ENCODE measurements around the gene CYP24A1.

CYP24A1 gene

GRCh38 chr20:54168961-54169862 lies 4.6 kb downstream of the CYP24A1 start:
- Histone ChIP-seq H3K36me3 (ENCODE audit: insufficient read depth, low read length) (no peaks in the 10 kb centered on the region), H3K9me3 (ENCODE audit: insufficient read depth, low read length, severe bottlenecking) (no peaks in the 10 kb centered on the region), H3K4me2 (ENCODE audit: insufficient read depth, low read length) (no peak overlapping the region), H3K27me3 (ENCODE audit: insufficient read depth, low read length, poor library complexity) (peaks cover 58% of the 10 kb centered on the region), H3K4me1 (ENCODE audit: insufficient read depth, low read length) (no peaks in the 10 kb centered on the region), H2AFZ (ENCODE audit: low read depth, low read length) (no peak overlapping the region), H3K9ac (ENCODE audit: low read depth, low read length) (no peak overlapping the region), H3K79me2 (ENCODE audit: insufficient read depth, low read length) (no peaks in the 10 kb centered on the region), H4K20me1 (ENCODE audit: insufficient read depth, low read length) (no peaks in the 10 kb centered on the region), H3K4me3 (ENCODE audit: low read depth in 1 of 2, low read length in 2 of 2) (no peak overlapping the region), H3K27ac (ENCODE audit: low read length) (no peak overlapping the region)
- no peak for ATAC-seq (ENCODE audit: insufficient read depth, low read depth)
- TF ChIP-seq, protein P1, sequence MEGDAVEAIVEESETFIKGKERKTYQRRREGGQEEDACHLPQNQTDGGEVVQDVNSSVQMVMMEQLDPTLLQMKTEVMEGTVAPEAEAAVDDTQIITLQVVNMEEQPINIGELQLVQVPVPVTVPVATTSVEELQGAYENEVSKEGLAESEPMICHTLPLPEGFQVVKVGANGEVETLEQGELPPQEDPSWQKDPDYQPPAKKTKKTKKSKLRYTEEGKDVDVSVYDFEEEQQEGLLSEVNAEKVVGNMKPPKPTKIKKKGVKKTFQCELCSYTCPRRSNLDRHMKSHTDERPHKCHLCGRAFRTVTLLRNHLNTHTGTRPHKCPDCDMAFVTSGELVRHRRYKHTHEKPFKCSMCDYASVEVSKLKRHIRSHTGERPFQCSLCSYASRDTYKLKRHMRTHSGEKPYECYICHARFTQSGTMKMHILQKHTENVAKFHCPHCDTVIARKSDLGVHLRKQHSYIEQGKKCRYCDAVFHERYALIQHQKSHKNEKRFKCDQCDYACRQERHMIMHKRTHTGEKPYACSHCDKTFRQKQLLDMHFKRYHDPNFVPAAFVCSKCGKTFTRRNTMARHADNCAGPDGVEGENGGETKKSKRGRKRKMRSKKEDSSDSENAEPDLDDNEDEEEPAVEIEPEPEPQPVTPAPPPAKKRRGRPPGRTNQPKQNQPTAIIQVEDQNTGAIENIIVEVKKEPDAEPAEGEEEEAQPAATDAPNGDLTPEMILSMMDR (IDR thresholded peaks at IDR 0.05; ENCODE audit: borderline replicate concordance, extremely low read depth, low read length, poor library complexity, severe bottlenecking), result no peak
- no peak for TF ChIP-seq EZH2 (IDR thresholded peaks at IDR 0.05; ENCODE audit: borderline replicate concordance, low read depth, low read length, severe bottlenecking)
- no peak for DNase-seq

DNA sequence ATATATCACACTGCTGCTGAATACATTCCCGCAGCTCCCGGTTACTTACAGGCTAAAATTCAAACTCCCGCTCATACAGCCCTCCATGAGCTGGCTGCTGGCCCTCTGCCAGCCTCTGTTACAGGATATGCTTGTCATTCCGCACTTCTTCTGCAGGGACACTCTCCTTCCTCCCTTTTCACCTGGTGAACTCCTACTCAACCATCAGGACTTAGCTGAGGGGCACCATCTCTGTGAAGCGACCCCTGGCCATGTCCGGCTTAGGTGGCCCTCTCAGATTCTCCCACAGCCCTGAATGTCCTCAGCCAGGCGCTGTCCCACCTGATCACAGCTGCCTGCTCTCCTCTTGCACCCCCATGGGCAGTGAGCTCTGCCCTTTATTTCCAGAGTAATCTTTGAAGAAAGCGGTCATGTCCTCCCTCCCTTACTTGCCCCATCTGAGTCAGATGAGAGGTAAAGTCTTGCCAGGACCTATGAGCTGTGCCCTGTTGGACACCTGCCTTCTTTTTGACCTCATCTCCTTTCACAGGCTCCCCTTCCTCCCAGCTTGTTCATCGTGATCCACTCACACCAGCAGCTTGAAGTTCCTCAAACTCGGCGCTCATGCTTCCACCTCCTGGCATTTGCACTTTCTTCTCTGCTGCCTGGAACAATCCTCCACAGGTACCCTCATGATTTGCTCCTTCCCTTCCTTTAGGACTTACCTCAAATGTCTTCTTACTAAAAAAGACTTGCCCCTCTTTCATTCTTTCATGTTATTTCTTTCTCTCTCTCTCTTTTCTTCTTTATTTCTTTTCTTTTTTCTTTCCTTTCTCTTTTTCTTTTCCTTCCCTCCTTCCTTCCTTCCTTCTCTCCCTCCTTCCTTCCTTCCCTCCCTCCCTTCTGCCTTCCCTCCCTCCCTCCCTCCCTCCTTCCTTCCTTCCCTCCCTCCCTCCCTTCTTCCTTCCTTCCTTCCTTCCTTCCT lies 5.6 kb downstream of the CYP24A1 start:
- H3K36me3 ChIP-seq (ENCODE audit: insufficient read depth, low read length), result no peaks in the 10 kb centered on the region
- no peaks in the 10 kb centered on the region for H3K79me2 ChIP-seq (ENCODE audit: insufficient read depth, low read length)
- no peak overlapping the region for H2AFZ ChIP-seq (ENCODE audit: low read depth, low read length)
- H3K9me3 ChIP-seq (ENCODE audit: insufficient read depth, low read length, severe bottlenecking), result no peaks in the 10 kb centered on the region
- H3K4me1 ChIP-seq (ENCODE audit: insufficient read depth, low read length), result no peaks in the 10 kb centered on the region
- no peak overlapping the region for H3K4me3 ChIP-seq (ENCODE audit: low read depth in 1 of 2, low read length in 2 of 2)
- no peak overlapping the region for H3K9ac ChIP-seq (ENCODE audit: low read depth, low read length)
- H3K27ac ChIP-seq (ENCODE audit: low read length), result no peak overlapping the region
- H3K4me2 ChIP-seq (ENCODE audit: insufficient read depth, low read length), result no peak overlapping the region
- no peaks in the 10 kb centered on the region for H4K20me1 ChIP-seq (ENCODE audit: insufficient read depth, low read length)
- TF ChIP-seq, protein P1 (IDR thresholded peaks at IDR 0.05; ENCODE audit: borderline replicate concordance, extremely low read depth, low read length, poor library complexity, severe bottlenecking), result no peak
- no peak for TF ChIP-seq EZH2 (IDR thresholded peaks at IDR 0.05; ENCODE audit: borderline replicate concordance, low read depth, low read length, severe bottlenecking)
- ATAC-seq (ENCODE audit: insufficient read depth, low read depth) (no peak), DNase-seq (no peak)
- peaks cover 58% of the 10 kb centered on the region for H3K27me3 ChIP-seq (ENCODE audit: insufficient read depth, low read length, poor library complexity)

- Histone ChIP-seq H3K27me3 (ENCODE audit: insufficient read depth, low read length, poor library complexity) (peaks cover 68% of the 10 kb centered on the region), H3K9me3 (ENCODE audit: insufficient read depth, low read length, severe bottlenecking) (no peaks in the 10 kb centered on the region), H4K20me1 (ENCODE audit: insufficient read depth, low read length) (no peaks in the 10 kb centered on the region), H3K27ac (ENCODE audit: low read length) (no peak overlapping the region), H3K36me3 (ENCODE audit: insufficient read depth, low read length) (no peaks in the 10 kb centered on the region), H3K4me3 (ENCODE audit: low read depth in 1 of 2, low read length in 2 of 2) (no peak overlapping the region), H3K4me2 (ENCODE audit: insufficient read depth, low read length) (no peak overlapping the region), H3K9ac (ENCODE audit: low read depth, low read length) (no peak overlapping the region), H2AFZ (ENCODE audit: low read depth, low read length) (no peak overlapping the region), H3K4me1 (ENCODE audit: insufficient read depth, low read length) (no peaks in the 10 kb centered on the region), H3K79me2 (ENCODE audit: insufficient read depth, low read length) (no peaks in the 10 kb centered on the region)
- TF ChIP-seq, protein P1 (IDR thresholded peaks at IDR 0.05; ENCODE audit: borderline replicate concordance, extremely low read depth, low read length, poor library complexity, severe bottlenecking), result no peak
- no peak for TF ChIP-seq EZH2 (IDR thresholded peaks at IDR 0.05; ENCODE audit: borderline replicate concordance, low read depth, low read length, severe bottlenecking)
- no peak for DNase-seq
- no peak for ATAC-seq (ENCODE audit: insufficient read depth, low read depth)
These were observed 6.7 kb downstream of the CYP24A1 start for GRCh38 chr20:54166987-54167662.
